CD1c-positive myeloid dendritic cell (primary cell): Measurements from ENCODE around the gene NPTX2.

Experiments used
- DNase-seq: peaks from one replicate; pipeline ENCODE4 v3.0.0-alpha.2; 2016; ENCODE audit errors: extremely low spot score

NPTX2 gene

GRCh38 chr7:98654524-98655272, 37.6 kb downstream of the NPTX2 start:
- no peak for DNase-seq

DNA sequence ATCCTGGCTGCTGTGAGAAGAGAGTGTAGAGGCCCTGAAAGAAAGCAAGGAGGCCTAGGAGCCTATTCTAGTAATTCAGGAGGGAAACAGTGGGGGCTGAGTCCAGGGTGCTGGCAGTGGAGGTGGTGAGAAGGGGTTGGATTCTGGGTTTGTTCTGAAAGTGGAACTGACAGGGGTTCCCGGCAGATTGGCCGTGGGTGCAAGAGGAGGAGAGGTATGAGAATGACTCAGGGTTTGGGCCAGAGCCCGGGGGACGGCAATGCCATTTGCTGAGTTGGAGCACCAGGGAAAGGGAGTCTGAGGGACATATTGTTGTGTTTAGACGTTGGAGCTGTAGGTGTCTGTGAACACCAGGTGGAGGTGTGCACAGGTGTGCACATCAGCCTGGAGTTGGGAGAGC, 38.5 kb downstream of the NPTX2 start:
- DNase-seq, result no peak

DNA sequence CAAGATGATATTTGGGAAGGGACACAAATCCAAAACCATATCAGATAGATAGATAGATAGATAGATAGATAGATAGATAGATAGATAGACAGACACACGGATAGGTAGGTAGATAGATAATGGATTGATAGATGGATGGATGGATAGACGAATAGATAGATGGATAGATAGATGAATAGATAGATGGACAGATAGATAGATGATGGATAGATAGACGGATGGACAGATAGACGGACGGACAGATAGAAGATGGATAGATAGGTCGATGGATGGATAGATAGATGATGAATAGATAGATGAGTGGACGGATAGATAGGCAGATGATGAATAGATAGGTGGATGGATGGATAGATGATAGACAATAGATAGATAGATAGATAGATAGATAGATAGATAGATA, 39.8 kb downstream of the NPTX2 start:
- no peak for DNase-seq

- DNase-seq, result no peak
Observed at GRCh38 chr7:98657736-98658135, 40.7 kb downstream of the NPTX2 start.

DNA sequence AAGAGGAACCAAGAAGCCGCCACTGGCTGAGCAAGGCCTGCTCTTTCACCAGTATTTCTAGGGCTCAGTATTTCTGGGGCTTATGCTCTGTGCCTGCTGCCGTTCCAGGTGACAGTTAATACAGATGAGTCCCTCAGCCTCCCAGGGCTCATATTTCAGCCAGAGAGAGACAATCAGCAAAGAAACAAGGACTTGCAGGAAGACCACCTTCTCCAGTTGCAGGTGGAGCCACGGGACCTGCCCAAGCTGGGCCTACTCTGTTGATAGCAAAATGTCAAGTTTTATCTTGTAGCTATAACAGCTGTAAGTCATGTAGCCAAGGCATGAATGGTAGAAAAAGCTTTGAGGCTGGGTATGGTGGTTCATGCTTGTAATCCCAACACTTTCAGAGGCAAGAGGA, 42.7 kb downstream of the NPTX2 start:
- no peak for DNase-seq

DNA sequence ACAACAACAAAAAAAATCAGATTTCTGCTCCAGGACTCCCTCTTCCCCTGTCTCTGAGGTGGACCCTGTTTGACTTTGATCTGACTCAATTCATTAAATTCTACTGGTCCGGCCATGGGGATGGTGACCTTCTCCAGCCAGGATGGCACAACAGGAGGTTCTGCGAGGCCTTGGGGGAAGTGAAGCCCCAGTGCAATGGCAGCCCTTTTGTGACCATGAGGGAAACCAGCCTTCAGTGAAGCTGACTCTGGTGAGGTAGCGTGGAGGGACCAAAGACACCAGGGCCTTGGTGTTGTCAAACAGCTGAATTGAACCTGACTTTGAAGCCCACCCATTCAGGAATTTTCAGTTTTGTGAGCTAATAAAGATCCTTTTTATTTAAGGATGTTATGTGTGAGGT, 44.5 kb downstream of the NPTX2 start:
- no peak for DNase-seq

GRCh38 chr7:98662289-98662688, 45.2 kb downstream of the NPTX2 start:
- DNase-seq, result no peak

DNA sequence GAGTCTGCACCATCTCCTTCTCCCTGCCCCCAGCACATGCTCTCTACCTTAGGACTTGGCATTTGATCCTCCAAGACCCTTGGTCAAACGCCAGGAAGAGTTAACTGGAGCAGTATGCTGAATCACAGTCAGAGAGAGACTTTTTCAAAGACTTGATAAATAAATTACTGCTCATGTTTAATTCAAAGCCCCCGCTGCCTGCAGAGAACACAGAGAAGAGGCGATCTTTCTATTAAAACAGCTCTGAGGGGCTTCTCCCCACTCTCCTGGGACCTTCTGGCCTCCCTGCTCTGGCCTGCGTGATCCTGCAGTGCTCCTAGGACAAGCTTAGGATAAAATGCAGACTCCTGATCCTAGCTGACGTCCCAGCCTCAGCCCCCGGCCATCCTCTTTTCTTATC, 47.8 kb downstream of the NPTX2 start:
- no peak for DNase-seq

DNA sequence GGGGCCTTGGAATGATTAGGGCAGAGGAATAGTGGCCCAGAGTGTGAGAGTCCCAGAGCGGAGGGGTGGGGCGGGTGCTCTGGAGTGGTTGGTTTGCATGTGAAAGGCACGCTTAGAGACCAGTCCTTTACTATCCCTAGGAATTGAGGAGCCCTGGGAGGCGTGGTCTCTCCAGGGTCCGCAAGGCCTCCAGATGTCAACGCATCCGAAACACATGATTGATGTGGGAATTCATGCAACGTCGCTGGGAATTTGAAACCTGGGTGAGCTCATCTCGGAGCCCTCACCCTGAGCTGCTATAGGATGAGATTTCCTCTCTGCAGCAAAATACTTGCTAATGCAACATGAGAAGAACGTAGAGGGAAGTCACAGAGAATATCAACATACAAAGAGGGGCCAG, 51.2 kb downstream of the NPTX2 start:
- DNase-seq, result no peak

- no peak for DNase-seq
Observed at GRCh38 chr7:98669329-98670000, 52.4 kb downstream of the NPTX2 start.

GRCh38 chr7:98670186-98670585, 53.1 kb downstream of the NPTX2 start:
- DNase-seq, result no peak

DNA sequence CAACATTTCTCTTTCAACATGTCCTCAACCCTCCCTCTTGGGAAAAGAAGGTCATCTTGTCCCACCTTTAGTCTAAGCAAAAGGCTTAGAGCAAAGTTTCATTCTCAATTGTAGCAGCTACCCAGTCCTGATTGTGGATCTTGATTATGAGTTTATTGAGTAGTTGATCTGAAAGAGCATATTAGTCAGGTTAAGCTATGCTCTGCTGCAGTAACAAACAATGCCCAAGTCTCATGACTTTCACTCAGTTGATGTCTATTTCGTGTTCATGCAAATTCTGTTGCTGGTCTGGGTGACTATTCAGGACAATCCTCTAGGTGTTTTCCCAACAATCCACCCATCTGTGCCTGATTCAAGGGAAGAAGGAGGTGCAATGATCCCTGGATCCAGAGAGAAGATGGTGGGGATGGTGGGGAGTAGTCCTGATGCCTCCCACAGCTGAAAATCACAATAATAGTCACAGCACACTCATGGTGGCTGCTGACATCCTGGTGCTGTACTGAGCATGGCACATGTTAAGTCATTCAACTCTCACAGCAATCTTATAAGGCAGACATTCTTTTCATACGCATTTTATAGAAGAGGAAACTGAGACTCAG, 54.7 kb downstream of the NPTX2 start:
- DNase-seq, result no peak

DNA sequence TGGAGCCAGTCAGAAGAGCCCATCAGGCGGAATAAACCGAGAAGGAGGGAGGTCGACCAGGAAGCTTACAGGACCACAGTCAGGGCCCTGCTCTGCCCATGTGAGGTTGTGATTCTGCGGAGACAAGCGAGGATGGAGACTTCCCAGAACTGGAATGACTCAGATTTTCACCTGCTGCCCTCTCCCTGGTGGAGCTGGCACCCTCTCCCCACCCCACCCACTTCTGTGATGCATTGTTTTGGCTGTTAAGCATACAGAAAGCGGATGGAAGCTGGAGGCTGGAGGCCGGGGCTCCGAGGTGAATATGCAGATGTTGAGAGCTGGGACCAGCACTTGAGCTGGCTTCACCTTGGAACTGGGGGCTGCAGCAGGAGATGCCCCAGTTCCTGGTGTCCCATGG, 57.4 kb downstream of the NPTX2 start:
- DNase-seq, result no peak

DNA sequence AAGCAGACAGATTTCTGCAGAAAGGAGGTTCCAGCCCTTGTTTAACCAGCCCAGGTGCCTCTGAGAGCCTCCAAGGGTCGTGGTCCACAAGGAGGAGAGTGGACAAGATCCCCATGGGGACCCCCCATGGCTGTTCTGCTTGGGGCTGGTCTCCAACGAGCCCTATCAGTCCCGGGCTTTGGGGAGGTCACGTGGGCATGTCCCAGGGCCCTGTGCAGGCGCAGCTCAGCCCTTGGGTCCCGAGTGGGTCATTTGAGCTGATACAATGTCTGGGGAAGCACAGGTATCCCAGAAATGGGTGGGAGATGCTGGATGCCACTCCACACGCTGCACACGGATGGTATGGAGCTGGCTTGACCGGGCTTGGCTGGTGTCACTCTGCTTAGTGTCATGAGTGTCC, 57.8 kb downstream of the NPTX2 start:
- DNase-seq, result no peak

GRCh38 chr7:98678215-98678614, 61.1 kb downstream of the NPTX2 start:
- no peak for DNase-seq
